Neutrophil (primary cell): ENCODE measurements around the gene PID1.

Experiments
- H3K27ac ChIP-seq: fragments of 200-600 bp; sonication (generic); 2 replicates; pipeline ENCODE4 v1.5.1; 2016; ENCODE audit warnings: mild to moderate bottlenecking, moderate library complexity
- H3K27me3 ChIP-seq: fragments of 200-600 bp; sonication (generic); 2 replicates; pipeline ENCODE4 v1.6.0; 2016; ENCODE audit warnings: mild to moderate bottlenecking
- H3K36me3 ChIP-seq: fragments of 200-600 bp; sonication (generic); 2 replicates; pipeline ENCODE4 v1.5.1; 2017
- H3K4me1 ChIP-seq, 2 experiments: fragments of 200-600 bp in 1 of 2; sonication (generic) in 1 of 2; 1 replicate in 1 of 2; 2 replicates in 1 of 2; pipeline versions ENCODE4 v1.5.1 to v1.6.1; 2013 to 2016; ENCODE audit warnings: low read depth in 1 of 2, low read length in 1 of 2, mild to moderate bottlenecking in 1 of 2, moderate library complexity in 1 of 2; ENCODE audit not compliant: control insufficient read depth in 1 of 2, insufficient read depth in 1 of 2
- H3K4me3 ChIP-seq, 2 experiments: fragments of 200-600 bp in 1 of 2; sonication (generic) in 1 of 2; 1 replicate in 1 of 2; 2 replicates in 1 of 2; pipeline ENCODE4 v1.5.1; 2013 to 2016; ENCODE audit warnings: low read depth in 1 of 2, low read length in 1 of 2, mild to moderate bottlenecking in 1 of 2, moderate library complexity in 1 of 2
- H3K9me3 ChIP-seq: fragments of 200-600 bp; sonication (generic); 2 replicates; pipeline ENCODE4 v1.5.1; 2016
- TF ChIP-seq, protein P1 (sequence below): fragments of 200-600 bp; sonication (generic); IDR thresholded peaks from 2 replicates; pipeline ENCODE4 v1.5.1; 2016; ENCODE audit warnings: antibody characterized with exemption

The PID1 gene

DNA sequence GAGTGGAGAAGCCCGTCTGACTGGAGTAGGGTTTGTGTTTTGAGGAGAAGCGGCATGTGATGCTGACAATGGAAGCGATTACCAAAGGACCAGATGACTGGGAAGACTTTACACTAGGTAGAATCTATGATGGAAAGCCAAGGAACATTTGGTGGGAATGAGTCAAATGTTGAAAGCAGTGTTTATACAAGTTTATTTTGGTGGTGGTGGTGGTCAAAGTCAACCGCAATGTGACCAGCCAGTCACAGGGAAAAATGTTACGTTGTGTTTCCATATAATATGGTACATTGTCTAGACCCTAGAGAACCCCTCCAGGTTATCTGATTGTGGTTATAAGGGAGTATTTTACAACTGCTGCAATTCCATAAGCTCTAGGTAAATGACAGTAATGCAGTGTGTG is 216.8 kb downstream of the PID1 start:
- Histone ChIP-seq H3K27me3 (no peaks in the 10 kb centered on the region), H3K9me3 (no peaks in the 10 kb centered on the region), H3K4me3 (no peak overlapping the region), H3K27ac (no peak overlapping the region), H3K4me1 (no peaks in the 10 kb centered on the region), H3K36me3 (no peaks in the 10 kb centered on the region)
- TF ChIP-seq, protein P1, sequence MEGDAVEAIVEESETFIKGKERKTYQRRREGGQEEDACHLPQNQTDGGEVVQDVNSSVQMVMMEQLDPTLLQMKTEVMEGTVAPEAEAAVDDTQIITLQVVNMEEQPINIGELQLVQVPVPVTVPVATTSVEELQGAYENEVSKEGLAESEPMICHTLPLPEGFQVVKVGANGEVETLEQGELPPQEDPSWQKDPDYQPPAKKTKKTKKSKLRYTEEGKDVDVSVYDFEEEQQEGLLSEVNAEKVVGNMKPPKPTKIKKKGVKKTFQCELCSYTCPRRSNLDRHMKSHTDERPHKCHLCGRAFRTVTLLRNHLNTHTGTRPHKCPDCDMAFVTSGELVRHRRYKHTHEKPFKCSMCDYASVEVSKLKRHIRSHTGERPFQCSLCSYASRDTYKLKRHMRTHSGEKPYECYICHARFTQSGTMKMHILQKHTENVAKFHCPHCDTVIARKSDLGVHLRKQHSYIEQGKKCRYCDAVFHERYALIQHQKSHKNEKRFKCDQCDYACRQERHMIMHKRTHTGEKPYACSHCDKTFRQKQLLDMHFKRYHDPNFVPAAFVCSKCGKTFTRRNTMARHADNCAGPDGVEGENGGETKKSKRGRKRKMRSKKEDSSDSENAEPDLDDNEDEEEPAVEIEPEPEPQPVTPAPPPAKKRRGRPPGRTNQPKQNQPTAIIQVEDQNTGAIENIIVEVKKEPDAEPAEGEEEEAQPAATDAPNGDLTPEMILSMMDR: no peak

DNA sequence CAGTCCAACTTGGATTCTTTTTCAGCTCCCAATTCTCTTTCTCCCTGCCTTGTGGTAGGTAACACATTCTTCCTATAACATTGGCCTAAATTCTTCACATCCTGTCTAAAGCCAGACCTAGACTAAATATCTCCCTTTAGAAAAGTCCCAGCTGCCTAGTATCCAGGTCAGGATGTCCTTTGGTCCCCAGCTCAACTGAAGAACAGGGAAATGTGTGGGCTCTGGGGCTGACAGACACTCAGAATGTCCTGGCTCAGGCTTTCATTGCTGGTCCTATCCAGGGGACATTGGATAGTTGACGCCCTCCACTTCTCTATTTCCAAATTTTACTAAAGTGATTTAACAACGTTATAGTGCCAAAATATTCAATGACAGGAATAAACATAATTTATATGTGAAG is 219.3 kb downstream of the PID1 start:
- no peaks in the 10 kb centered on the region for H3K27me3 ChIP-seq
- TF ChIP-seq, protein P1: no peak
- no peaks in the 10 kb centered on the region for H3K4me1 ChIP-seq
- H3K9me3 ChIP-seq: no peaks in the 10 kb centered on the region
- H3K36me3 ChIP-seq: no peaks in the 10 kb centered on the region
- H3K27ac ChIP-seq: no peak overlapping the region
- H3K4me3 ChIP-seq: no peak overlapping the region

- Histone ChIP-seq H3K4me3 (no peak overlapping the region), H3K27ac (no peak overlapping the region), H3K4me1 (no peaks in the 10 kb centered on the region), H3K27me3 (no peaks in the 10 kb centered on the region), H3K9me3 (no peaks in the 10 kb centered on the region), H3K36me3 (no peaks in the 10 kb centered on the region)
- TF ChIP-seq, protein P1: no peak
These were observed 221.0 kb downstream of the PID1 start for GRCh38 chr2:229050133-229050532.

GRCh38 chr2:229048134-229048533 is 223.0 kb downstream of the PID1 start:
- no peaks in the 10 kb centered on the region for H3K36me3 ChIP-seq
- no peak overlapping the region for H3K4me3 ChIP-seq
- H3K9me3 ChIP-seq: no peaks in the 10 kb centered on the region
- H3K27me3 ChIP-seq: no peaks in the 10 kb centered on the region
- H3K27ac ChIP-seq: no peak overlapping the region
- TF ChIP-seq, protein P1: no peak
- no peaks in the 10 kb centered on the region for H3K4me1 ChIP-seq

GRCh38 chr2:229045671-229046070 is 225.4 kb downstream of the PID1 start:
- Histone ChIP-seq H3K4me1 (no peaks in the 10 kb centered on the region), H3K27me3 (no peaks in the 10 kb centered on the region), H3K36me3 (no peaks in the 10 kb centered on the region), H3K27ac (no peak overlapping the region), H3K9me3 (no peaks in the 10 kb centered on the region), H3K4me3 (no peak overlapping the region)
- TF ChIP-seq, protein P1: no peak

GRCh38 chr2:229044581-229044980 is 226.5 kb downstream of the PID1 start:
- Histone ChIP-seq H3K27me3 (no peaks in the 10 kb centered on the region), H3K9me3 (no peaks in the 10 kb centered on the region), H3K27ac (no peak overlapping the region), H3K36me3 (no peaks in the 10 kb centered on the region), H3K4me3 (no peak overlapping the region), H3K4me1 (no peaks in the 10 kb centered on the region)
- TF ChIP-seq, protein P1: no peak
